ENCODE measurements around the gene ST6GALNAC2. TPM values are rescaled to one million over a fixed set of nuclear protein-coding genes. Genes with fewer than 3 reads are reported as not detected.

Gene ST6GALNAC2
- total and polyA plus RNA-seq, 2 donors from 2014 or later: 6.5 to 28.6 TPM

- no peak for FAIRE-seq
- peak overlapping the region; percentile 30 to 80 for H3K27ac ChIP-seq (ENCODE audit: low read depth in 2 of 2, low read length in 2 of 2)
- TF ChIP-seq, protein P1, sequence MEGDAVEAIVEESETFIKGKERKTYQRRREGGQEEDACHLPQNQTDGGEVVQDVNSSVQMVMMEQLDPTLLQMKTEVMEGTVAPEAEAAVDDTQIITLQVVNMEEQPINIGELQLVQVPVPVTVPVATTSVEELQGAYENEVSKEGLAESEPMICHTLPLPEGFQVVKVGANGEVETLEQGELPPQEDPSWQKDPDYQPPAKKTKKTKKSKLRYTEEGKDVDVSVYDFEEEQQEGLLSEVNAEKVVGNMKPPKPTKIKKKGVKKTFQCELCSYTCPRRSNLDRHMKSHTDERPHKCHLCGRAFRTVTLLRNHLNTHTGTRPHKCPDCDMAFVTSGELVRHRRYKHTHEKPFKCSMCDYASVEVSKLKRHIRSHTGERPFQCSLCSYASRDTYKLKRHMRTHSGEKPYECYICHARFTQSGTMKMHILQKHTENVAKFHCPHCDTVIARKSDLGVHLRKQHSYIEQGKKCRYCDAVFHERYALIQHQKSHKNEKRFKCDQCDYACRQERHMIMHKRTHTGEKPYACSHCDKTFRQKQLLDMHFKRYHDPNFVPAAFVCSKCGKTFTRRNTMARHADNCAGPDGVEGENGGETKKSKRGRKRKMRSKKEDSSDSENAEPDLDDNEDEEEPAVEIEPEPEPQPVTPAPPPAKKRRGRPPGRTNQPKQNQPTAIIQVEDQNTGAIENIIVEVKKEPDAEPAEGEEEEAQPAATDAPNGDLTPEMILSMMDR (IDR thresholded peaks at IDR 0.05; ENCODE audit: borderline replicate concordance, extremely low read depth, insufficient read depth): no peak
- no peak overlapping the region for H3K9ac ChIP-seq (ENCODE audit: low read length in 3 of 3)
- DNase-seq: no peak
- no peaks in the 10 kb centered on the region for H3K36me3 ChIP-seq (ENCODE audit: control insufficient read depth in 2 of 3, insufficient read depth in 3 of 3, low read length in 3 of 3)
- no peaks in the 10 kb centered on the region for H3K9me3 ChIP-seq (ENCODE audit: control insufficient read depth in 2 of 3, insufficient read depth in 1 of 3, low read length in 3 of 3)
- intact Hi-C loops (cut with DNase I): no loop called here
- no peak overlapping the region for H3K4me3 ChIP-seq (ENCODE audit: low read length in 3 of 3)
- H3K27me3 ChIP-seq (ENCODE audit: control insufficient read depth, insufficient read depth, low read length): no peaks in the 10 kb centered on the region
- peaks cover 0 to 19% (median 14%) of the 10 kb centered on the region in 3 donors for H3K4me1 ChIP-seq (ENCODE audit: control insufficient read depth in 2 of 3, insufficient read depth in 2 of 3, low read depth in 1 of 3, low read length in 3 of 3)
Observed at GRCh38 chr17:76553178-76553908, 32.3 kb downstream of the ST6GALNAC2 start.

DNA sequence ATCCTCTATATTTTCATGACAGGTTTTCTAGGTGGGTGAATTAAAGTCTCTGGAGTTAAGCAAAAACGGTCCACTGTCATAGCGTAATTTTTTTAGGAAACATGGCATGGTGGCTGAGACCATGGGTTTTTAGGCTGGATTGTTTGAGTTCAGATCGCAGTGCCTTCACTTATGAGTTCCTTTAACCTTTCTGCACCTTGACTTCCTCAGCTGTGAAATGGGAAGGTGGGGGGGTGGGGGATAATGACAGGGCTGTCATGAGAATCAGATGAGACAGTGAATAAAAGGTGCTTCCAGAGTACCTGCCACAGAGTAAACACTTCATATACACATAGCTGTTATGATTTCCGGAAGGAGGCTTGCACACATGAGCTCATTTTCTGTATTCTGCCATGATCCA lies 34.0 kb downstream of the ST6GALNAC2 start:
- no peak for DNase-seq
- TF ChIP-seq, protein P1 (IDR thresholded peaks at IDR 0.05; ENCODE audit: borderline replicate concordance, extremely low read depth, insufficient read depth): no peak
- Histone ChIP-seq H3K36me3 (ENCODE audit: control insufficient read depth in 2 of 3, insufficient read depth in 3 of 3, low read length in 3 of 3) (no peaks in the 10 kb centered on the region), H3K4me3 (ENCODE audit: low read length in 3 of 3) (no peak overlapping the region), H3K4me1 (ENCODE audit: control insufficient read depth in 2 of 3, insufficient read depth in 2 of 3, low read depth in 1 of 3, low read length in 3 of 3) (peaks cover 0 to 25% (median 22%) of the 10 kb centered on the region in 3 donors), H3K9me3 (ENCODE audit: control insufficient read depth in 2 of 3, insufficient read depth in 1 of 3, low read length in 3 of 3) (peaks cover 0 to 2% (median 0%) of the 10 kb centered on the region in 3 donors), H3K27ac (ENCODE audit: low read depth in 2 of 2, low read length in 2 of 2) (no peak overlapping the region), H3K27me3 (ENCODE audit: control insufficient read depth, insufficient read depth, low read length) (no peaks in the 10 kb centered on the region), H3K9ac (ENCODE audit: low read length in 3 of 3) (no peak overlapping the region)
- no peak for FAIRE-seq
- intact Hi-C loops (cut with DNase I): no loop called here

GRCh38 chr17:76550712-76551615 lies 34.7 kb downstream of the ST6GALNAC2 start:
- FAIRE-seq: no peak
- intact Hi-C loops (cut with DNase I): no loop called here
- H3K4me3 ChIP-seq (ENCODE audit: low read length in 3 of 3): peak overlapping the region in 1 of 3 donors; percentile 3

More at GRCh38 chr17:76550712-76551615, 34.7 kb downstream of the ST6GALNAC2 start:
- TF ChIP-seq, protein P1 (IDR thresholded peaks at IDR 0.05; ENCODE audit: borderline replicate concordance, extremely low read depth, insufficient read depth): no peak
- Histone ChIP-seq H3K9me3 (ENCODE audit: control insufficient read depth in 2 of 3, insufficient read depth in 1 of 3, low read length in 3 of 3) (peaks cover 0 to 2% (median 0%) of the 10 kb centered on the region in 3 donors), H3K27me3 (ENCODE audit: control insufficient read depth, insufficient read depth, low read length) (no peaks in the 10 kb centered on the region), H3K4me1 (ENCODE audit: control insufficient read depth in 2 of 3, insufficient read depth in 2 of 3, low read depth in 1 of 3, low read length in 3 of 3) (peaks cover 0 to 28% (median 26%) of the 10 kb centered on the region in 3 donors), H3K27ac (ENCODE audit: low read depth in 2 of 2, low read length in 2 of 2) (no peak overlapping the region), H3K36me3 (ENCODE audit: control insufficient read depth in 2 of 3, insufficient read depth in 3 of 3, low read length in 3 of 3) (no peaks in the 10 kb centered on the region), H3K9ac (ENCODE audit: low read length in 3 of 3) (peak overlapping the region in 1 of 3 donors; percentile 27)
- peak in 2 of 5 donors; percentile 39 to 50 for DNase-seq

Measured in kidney (tissue), 14 donors.